Kidney glomerular epithelial cell (primary cell): Measurements from ENCODE around the gene STT3A.

ENCODE experiments used
- DNase-seq: peaks from one replicate; lab custom pipeline; 2025; lab: John Stamatoyannopoulos, UW

The STT3A gene

GRCh38 chr11:125663910-125664309 lies 71.3 kb downstream of the STT3A start:
- no peak for DNase-seq

GRCh38 chr11:125667151-125667550 lies 74.5 kb downstream of the STT3A start:
- DNase-seq = no peak

- no peak for DNase-seq
Measured at GRCh38 chr11:125670172-125670571, 77.5 kb downstream of the STT3A start.

- no peak for DNase-seq
Measured at GRCh38 chr11:125671561-125671960, 78.9 kb downstream of the STT3A start.
